Putamen (tissue), 1 donor: ENCODE data around the gene LDB2.

Experiments used
- DNase-seq: peaks from one replicate; pipeline ENCODE4 v3.0.0-alpha.2; 2016; ENCODE audit warnings: low spot score

Gene LDB2

DNA sequence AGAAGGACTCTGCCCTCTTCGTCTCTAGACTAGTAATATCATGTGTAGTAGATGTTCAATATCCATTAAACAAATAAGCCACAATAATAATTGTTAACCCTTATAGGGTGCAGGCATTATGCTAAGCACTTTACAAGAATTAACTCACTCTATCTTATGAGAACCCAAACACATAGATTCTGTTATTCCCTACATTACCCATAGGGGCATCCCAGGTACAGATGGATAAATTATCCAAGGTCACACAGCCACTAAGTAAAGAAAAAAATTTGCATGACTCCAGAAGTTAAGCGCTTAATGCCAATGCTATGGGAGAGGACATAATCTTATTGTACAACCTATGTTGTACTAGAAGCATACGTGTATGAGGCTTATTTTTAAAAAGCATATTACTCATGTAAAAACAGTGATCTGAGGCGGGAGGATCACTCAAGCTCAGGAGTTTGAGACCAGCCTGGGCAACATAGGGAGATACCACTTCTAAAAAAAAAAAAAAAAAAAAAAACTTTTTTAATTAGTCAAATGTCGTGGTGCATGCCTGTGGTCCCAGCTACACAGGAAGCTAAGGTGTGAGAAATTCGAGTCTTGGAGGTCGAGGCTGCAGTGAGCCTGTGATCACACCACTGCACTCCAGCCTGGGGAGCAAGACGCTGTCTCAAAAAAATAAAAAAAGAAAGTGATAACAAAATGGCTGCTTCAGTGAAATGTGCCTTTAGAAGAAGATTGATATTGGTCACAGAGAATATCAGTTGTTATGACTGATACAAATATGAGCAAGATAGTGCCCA is 13.6 kb downstream of the LDB2 start:
- DNase-seq, result no peak

DNA sequence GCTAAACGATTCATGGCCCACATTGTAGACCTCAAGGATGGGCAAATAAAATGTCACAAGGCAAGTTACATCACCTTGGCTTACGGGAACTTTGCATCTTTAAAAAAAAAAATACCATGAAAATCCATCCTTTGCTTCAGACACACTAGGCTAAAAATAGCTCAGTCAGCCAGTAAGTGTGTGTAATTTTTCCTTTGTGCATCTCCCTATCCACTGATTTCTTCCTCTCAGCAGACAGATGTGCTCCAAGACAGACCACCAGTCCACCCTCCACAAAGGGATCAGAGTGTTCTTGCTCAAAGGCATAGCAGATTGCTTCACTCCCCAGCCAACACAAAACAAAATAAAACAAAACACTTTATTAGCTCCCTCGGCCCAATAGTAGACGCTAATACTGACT is 14.6 kb downstream of the LDB2 start:
- no peak for DNase-seq

DNA sequence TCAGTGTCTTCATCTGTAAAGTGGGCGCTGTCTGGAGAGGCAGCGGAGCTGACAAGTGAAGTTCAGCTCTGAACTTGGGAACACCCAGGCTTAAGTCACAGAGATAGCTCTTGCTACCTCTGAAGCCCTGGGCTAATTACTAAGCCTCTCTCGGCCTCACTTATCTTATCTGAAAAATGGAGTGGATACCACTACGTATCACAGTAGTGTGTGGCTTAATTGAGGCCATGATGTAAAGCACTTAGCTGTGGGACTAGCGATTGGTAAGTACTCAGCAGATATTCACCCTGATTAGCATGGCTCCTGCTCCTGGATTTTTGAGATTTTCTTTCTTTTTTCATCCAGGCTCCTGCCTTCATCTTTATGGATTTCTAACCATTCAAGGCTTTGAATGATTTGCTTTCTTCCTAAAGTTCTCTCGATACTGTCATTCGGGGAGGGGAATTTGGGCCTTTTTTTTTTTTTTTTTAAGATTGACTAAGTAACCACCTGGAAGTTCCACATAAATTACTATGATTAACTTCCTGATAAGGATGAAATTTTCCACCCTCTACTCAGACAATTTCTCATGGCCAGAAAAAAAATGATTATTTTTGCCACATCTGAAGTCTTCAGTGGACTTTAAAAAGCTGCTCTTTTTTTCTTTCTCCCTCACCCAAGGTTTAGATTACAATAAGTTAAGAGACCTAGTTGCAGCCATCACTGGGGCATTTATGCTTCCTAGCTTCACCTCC is 17.1 kb downstream of the LDB2 start:
- no peak for DNase-seq

DNA sequence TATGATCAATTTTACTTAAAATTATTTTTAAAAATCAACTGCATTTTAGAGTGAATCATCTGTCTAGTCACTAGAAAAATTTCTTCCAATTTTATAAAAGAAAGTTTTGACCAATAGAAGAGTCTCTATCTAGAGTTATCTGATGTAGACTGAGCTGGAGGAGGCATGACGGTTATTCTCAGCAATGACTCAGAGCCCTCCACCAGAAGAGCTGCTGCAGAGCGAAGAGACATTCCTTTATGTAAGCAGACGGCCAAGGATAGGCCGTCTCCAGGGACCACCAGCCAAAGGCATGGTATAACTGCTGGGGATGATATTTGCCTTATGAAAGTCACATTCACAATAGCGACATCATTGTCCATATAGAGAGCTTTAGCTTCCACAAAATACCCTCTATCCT is 23.0 kb downstream of the LDB2 start:
- no peak for DNase-seq

DNA sequence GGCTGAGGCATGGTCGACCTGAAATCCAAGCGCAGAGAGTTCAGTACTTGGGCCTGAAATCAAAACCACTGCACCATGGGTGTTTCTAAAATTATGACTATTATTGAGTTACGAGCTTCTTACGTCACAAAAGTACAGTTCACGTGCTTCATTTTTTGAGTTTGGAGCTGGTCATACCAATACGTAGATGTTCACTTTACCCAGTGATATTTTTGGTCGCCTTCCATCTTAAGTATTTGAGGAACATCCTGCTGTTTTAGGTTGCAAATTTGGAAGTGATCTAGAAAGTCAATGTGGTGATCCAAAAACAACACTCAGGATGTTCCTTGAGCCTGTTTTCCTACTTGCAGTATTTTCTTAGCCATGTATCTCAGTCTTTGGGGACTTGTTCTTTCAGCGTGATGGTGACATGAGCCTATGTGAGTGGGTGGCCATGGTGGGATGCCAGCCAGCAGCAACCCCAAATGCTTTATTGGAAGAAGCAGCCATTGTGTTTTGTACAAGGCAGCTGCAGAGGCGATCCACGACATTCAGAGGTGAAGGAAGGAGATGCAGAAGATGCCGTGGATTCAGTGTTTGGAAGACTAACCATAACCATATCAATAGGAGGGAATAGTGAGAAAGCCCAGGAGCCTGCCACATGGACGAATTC is 28.7 kb downstream of the LDB2 start:
- DNase-seq, result no peak

DNA sequence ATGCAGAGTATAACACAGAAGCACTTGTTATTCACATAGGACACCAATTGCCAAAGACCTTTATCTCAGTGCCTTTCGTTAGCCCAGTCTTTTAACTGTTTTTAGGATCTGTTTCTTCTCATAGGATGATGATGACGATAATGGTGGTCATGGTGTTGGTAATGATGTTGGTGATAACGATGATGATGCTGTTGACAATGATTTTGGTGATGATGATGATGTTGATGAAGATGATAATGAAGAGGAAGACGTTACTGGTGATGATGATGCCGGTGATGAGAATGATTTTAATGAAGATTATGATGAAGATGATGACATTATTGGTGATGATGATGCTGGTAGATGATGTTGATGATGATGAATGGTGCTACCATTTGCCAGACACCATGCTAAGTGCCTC is 29.8 kb downstream of the LDB2 start:
- DNase-seq, result no peak

DNA sequence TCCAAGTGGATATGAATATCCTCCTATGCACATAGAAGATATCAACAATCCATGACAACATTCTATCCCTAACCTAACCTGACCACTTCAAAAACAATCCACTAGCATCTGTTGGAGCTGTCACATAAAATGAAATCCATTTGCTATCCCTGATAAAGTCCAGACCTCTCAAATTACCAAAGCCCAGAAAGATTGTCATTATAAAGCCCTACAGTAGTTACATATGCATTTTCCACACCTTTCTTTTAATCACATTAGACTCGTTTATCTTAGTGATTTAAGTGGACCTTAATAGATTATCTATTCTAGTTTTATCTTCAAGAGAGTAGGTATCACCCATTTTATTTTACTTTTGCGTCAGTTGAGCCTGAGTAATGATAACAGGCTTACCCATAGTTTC is 30.6 kb downstream of the LDB2 start:
- DNase-seq, result no peak

DNA sequence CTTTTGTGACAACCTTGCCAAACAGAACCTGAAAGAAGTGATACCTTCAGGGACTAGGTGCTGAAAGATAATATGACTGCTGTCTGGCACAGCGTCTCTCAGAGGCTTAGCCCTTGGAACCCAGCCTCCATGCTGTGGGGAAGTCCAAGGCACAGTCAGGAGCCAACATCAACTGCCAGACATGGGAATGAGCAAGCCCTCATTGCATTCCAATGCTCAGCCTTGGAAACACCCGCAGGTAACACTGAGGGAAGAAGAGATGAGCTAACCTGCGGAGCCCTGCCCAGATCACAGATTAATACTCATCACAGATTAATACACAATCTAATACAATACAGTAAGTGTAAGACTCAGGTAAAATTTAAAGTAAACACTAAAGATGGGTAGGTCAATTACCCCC is 31.5 kb downstream of the LDB2 start:
- DNase-seq, result no peak

DNA sequence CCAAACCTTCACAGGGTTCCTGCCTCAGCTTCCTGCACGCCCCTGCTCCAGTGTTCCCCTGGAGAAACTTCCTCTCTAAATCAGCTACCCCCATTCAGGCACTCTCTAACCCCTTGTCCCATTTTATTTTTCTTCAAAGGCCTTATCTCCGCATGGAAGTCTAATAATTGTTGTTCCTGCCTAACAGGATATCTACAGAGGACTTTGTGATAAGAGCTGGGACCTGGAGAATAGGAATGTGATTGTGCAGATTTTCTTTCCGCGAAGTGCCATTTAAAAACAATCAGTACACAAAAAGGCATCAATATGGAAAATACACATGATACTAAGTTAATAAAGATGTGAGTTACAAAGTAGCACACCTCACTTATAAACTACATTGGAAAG is 32.6 kb downstream of the LDB2 start:
- no peak for DNase-seq

DNA sequence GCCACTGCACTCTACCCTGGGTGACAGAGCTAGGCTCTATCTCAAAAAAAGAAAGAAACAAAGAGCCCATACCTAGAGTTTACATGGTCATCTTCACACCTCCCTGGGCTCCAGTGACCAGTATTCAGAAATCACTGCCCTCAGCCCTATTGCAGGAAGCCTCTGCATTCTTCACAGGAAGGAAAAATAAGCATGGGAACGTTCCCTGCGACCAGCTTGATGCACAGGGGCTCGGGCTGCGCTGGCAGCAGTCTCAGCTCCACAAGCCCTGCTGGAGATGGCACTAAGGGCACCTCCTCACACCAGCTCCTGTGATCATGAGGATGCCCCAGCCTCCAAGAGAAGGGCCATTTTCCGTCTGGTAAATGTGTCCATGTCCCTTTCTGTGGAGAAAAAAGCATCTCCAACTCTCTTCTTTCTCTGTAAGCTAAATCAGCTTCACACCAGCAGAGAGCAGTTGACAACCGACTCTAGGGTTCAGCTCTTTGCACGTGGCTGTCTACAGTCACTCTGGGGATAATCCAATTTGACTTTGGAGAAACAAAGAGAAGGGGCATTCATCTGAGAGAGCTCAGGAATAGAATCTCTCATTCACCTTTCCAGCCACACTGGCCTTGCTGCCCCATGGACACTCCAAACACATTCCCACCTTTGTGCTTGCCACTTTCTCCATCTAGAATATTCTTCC is 33.1 kb downstream of the LDB2 start:
- DNase-seq, result no peak

DNA sequence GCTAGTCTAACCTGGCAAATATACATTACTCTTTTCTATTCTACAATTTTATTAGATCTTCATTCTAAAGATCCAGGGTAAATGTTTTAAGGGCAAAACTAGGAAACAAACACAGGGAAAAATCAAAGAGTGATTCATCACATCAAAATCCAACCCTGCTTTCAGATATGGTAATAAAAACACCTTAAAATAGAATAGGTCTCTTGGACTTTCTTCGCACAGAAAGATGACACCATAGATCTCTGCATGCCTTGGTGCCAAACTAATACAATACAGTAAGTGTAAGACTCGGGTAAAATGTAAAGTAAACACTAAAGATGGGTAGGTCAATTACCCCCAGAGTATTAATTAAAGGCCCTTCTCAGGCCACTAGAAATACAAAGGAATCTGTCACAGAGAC is 34.2 kb downstream of the LDB2 start:
- DNase-seq, result no peak

DNA sequence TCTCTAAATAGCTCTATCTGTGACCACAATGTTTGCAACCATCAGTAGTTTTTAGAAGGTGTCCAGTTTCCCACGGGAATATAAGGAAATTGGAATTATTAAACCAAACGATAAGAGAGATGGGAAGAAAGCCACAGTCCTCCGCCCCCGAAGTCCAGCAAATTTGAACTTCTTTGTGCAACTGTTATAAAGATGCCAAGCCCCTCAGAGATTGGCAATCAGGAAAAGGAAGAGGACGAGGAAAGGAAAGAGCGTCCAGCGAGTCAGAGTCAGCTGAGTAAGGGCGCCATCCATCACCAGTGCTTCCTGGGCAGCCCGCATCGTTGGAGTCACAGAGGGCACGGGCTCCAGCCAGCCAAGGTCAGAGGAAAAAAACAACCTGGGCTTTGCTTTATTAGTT is 35.7 kb downstream of the LDB2 start:
- DNase-seq, result no peak

DNA sequence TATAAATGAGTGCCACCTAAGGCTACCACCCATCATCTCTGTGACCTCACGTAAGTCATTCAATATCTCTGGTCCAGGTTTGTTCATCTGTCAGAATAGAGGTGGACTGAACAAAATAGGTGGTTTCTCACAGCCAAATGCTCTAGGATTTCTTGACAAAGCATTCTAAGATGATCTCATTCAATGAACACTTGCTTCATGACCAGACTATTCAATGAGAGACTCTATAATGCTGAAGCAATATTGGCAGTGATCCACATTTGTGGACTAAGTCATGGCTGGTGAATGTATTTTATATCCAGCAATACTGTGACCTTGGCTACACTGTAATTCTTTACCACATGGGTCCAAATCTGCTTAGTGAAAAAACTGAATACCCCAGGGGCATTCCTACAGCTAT is 37.9 kb downstream of the LDB2 start:
- no peak for DNase-seq

DNA sequence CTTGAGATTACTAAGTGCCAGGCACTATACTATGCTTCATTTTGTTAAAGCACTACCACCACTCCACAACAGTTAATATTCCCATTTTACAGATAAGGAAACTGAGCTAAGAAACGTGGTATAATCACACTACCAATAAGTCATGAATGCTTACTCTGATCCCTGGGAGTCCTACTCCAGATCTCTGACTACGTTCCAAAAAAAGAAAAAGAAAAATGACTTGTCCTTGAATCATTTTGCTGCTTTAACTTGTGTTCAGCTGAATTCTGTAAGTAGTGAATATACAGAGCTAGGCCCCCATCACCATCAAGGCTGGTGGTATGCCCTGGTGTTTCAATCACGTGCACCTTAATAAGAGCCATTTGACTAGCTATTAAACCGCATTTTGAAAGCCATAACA is 39.4 kb downstream of the LDB2 start:
- DNase-seq, result no peak

DNA sequence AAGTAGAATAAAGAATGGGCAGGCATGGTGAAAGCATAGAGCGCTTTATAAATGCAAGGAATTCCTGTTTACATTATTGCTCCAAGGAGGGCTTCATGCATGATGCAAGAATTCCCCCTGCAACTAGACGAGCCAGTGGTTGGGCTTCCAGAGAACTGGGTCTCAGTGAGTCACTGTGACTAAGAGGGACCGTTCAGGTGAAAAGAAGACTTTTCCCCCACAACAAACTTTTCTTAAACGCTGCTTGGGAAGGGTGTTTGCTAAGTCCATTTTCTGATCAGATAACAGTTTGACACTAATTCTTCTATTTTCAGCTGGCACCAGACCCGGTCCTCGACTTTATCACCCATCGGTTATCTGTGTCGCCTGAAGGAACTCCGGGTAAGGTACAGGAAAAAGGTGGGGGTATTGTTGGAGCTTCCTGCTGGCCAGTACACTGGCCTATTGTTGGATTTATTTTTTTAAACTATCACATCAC is 40.1 kb downstream of the LDB2 start:
- DNase-seq, result no peak

DNA sequence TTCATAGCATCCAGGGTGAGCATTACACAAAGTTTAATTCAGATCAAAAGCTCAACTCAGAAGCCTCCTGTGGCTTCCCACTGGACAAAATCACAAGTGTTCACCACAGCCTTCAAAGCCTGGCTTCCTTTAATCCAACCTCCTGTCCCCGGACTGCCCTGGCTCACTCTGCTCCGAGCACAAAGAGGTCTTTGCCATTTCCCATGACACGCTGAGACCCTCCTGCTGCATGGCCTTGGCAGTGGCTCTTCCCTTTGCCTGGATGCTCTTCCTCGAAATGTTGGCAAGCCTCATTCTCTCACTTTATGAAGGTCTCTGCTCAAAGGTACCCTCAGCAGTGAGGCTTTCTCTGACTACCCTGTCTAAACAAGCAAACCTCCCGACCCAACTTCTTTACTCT is 41.0 kb downstream of the LDB2 start:
- no peak for DNase-seq

DNA sequence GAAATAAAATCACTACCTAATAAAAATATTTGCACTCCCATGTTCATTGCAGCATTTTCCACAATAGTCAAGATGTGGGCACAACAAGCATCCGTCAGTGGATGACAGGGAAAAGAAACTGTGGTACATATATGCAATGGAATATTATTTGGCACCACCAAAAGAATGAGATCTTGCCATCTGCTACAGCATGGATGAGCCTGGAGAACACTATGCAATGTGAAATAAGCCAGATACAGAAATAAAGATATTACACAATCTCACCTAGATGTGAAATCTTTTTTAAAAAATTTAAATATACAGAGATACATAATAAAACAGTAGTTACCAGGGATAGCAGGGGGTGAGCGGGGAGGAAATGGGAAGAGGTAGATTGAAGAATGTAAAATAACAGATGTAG is 44.8 kb downstream of the LDB2 start:
- no peak for DNase-seq

DNA sequence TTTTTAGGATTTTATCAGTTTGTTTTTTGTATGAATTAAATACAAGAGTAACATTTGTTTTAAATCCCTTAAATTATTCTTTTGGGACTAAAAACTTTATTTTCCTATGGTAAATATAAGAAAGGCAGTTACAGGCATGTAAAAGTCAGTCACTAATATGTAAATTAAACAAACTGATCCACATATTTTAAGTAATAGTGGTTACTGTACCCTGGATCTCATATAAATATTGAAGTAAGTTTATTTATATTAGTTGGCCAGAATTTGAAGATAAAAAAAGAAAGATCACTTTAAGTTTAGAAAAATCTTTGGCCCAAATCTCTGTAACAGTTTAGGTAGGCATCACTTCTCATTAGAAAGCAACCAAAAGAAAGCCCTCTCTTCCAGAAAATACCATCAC is 45.8 kb downstream of the LDB2 start:
- no peak for DNase-seq

DNA sequence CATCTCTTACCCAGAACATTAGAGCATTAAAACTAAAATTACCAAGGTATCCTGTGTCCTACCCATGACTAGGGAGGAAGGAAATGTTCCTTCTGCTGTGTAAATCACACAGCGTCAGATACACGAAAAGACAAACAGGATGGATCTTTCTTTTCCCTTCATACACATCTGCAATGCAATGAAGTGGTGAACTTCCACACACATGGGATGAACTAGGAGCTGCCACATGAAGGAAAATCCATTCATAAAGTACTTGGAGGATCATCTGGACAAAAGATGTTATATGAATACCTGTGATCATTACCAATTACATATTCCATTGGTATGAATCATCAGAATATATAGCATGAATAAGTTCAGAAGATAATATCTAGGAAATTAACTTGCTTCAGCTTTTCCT is 46.2 kb downstream of the LDB2 start:
- no peak for DNase-seq

DNA sequence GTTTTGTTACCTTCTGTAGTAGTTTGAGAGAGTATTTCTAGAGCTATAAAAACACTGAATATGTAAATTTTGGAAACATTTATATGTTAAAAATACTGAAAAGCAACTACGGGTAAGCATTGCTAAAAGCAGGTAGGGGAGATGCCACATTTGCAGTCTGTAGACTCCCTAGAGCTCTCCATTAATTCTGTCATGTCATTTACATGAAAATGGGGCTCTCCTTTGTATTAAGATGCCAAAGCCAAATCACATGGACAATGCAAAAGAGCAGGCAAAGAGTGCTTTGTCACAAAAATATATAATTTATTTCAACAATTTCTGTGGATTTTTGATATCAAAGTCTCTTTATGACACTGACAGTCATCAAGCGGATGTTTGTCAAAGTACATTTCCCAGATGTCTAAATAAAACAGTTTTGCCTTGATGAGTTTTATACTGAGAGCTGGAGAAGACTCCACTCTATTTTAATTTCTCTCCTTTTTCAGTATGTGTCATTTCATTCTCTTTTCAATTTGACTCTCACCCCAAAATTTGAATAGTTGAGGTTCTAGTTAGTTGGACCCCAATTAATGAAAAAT is 51.8 kb downstream of the LDB2 start:
- DNase-seq, result no peak

DNA sequence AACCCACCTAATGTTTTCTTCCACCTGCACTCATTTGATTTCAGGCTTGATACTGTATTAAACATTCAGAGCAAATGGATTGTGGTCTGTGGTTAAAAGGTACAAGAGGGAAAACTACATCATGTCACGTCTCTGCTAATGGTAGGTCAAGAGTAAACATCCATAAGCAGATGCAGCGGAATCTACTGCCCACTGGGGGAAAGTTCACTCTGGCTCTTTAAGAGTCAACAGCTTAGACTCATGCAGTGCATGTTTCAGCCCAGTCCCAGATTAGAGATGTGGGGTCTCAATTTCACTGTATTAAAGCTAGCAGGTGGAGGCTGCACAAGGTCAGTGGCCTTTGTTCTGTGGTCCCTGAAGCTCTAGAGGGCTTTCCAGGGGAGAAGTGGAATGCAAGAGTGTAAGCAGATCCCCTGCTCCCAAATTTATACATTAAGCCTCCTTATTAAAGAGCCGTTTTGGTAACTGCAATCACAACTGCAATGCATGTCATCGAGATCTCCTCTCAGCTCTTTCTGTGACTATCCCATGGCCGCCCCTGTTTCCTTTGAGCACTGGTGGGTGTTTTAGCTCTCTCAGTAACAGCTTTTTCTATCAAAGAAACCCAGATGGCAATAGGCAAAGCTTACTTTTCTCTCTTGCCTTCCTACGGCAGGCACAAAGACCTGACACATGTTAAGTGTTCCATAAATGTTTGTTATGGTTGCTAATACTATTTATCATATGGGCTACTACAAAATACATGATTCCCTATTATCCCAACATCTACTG is 53.4 kb downstream of the LDB2 start:
- DNase-seq, result no peak
